Forelimb muscle (tissue), 1 donor: ENCODE data around the gene TRMT61A. TPM values are rescaled to one million over a fixed set of nuclear protein-coding genes. Genes with fewer than 3 reads are reported as not detected.

ENCODE experiments used
- DNase-seq: peaks from one replicate; pipeline ENCODE4 v3.0.0-alpha.2; 2013; ENCODE audit warnings: low read depth
- polyA plus RNA-seq: library from polyadenylated mRNA; unstranded; fragments of 120-200 nt; gene quantifications from one replicate; pipeline ENCODE4 v1.2.1, GENCODE V29; 2013; ENCODE audit not compliant: insufficient read length

TRMT61A gene
- polyA plus RNA-seq, 1 donor, result 7.2 TPM

- no peak for DNase-seq
Measured at GRCh38 chr14:103545915-103546651, 17.1 kb downstream of the TRMT61A start.

GRCh38 chr14:103546652-103547454, 17.9 kb downstream of the TRMT61A start:
- no peak for DNase-seq

- DNase-seq, result no peak
Measured at GRCh38 chr14:103547455-103547940, 18.5 kb downstream of the TRMT61A start.

GRCh38 chr14:103547941-103548462, 19.0 kb downstream of the TRMT61A start:
- no peak for DNase-seq

- DNase-seq, result no peak
Measured at GRCh38 chr14:103548463-103549351, 19.7 kb downstream of the TRMT61A start.

GRCh38 chr14:103549361-103550311, 20.6 kb downstream of the TRMT61A start:
- DNase-seq, result no peak

GRCh38 chr14:103550451-103551337, 21.7 kb downstream of the TRMT61A start:
- DNase-seq, result no peak

- DNase-seq, result no peak
Measured at GRCh38 chr14:103551338-103551762, 22.4 kb downstream of the TRMT61A start.

- DNase-seq, result no peak
Measured at GRCh38 chr14:103552011-103552845, 23.2 kb downstream of the TRMT61A start.

- DNase-seq, result no peak
Measured at GRCh38 chr14:103552846-103553210, 23.8 kb downstream of the TRMT61A start.

- DNase-seq, result no peak
Measured at GRCh38 chr14:103555559-103556337, 26.8 kb downstream of the TRMT61A start.

- DNase-seq, result no peak
Measured at GRCh38 chr14:103556946-103557758, 28.2 kb downstream of the TRMT61A start.

- DNase-seq, result no peak
Measured at GRCh38 chr14:103558071-103558882, 29.3 kb downstream of the TRMT61A start.

GRCh38 chr14:103559766-103560165, 30.8 kb downstream of the TRMT61A start:
- no peak for DNase-seq

- no peak for DNase-seq
Measured at GRCh38 chr14:103560691-103561090, 31.7 kb downstream of the TRMT61A start.
